GM12891 (cell line): ENCODE results near the gene ESYT2.
"Not testable (repeated sequence)": the region's sequence is repeated elsewhere in the genome, so short reads cannot be mapped to it uniquely, and the experiment has no call there.

ENCODE experiments used
- DNase-seq: peaks from one replicate; pipeline ENCODE4 v3.0.0; 2011; ENCODE audit warnings: low spot score; ENCODE audit not compliant: insufficient read length
- FAIRE-seq: peaks from 2 replicates; lab custom pipeline; 2011; peaks lifted over from hg19 to GRCh38; lab: Jason Lieb, UNC
- PAX5 ChIP-seq: IDR thresholded peaks from 2 replicates; pipeline ENCODE4 v1.6.1; 2011; ENCODE audit warnings: low read length, moderate library complexity, mild to moderate bottlenecking; ENCODE audit not compliant: insufficient read depth, severe bottlenecking
- POLR2A ChIP-seq: IDR thresholded peaks from 2 replicates; pipeline ENCODE4 v1.6.1; 2011; ENCODE audit warnings: low read depth, low read length, control low read depth
- POLR2AphosphoS5 ChIP-seq: IDR thresholded peaks from 2 replicates; pipeline ENCODE4 v1.6.1; 2011; ENCODE audit warnings: low read depth, low read length, control low read depth
- POU2F2 ChIP-seq: IDR thresholded peaks from 2 replicates; pipeline ENCODE4 v1.6.1; 2011; ENCODE audit warnings: low read depth, mild to moderate bottlenecking, control low read depth, low read length, moderate library complexity
- SPI1 ChIP-seq: IDR thresholded peaks from 2 replicates; pipeline ENCODE4 v1.6.1; 2011; ENCODE audit warnings: low read depth, low read length, control low read depth
- TAF1 ChIP-seq: IDR thresholded peaks from 2 replicates; pipeline ENCODE4 v1.6.1; 2011; ENCODE audit warnings: low read depth, low read length, control low read depth

Gene ESYT2

DNA sequence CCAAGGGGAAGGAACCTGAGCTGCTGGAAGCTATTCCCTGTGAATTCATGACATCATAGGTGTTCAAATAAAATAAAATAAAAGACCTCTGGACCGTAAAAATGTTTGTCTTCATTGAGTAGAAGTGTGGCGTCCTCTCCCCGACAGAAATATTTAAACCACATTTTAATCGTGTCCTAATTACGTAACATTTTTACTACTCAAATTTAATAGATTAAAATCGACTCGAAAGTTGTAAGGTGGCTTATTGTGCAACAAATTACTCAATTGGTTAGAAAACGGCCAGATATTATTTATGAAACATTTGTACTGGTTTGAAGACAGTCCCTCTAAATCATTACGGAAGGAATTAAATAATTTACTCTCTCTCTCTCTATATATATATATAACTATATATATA, 109.2 kb downstream of the ESYT2 start:
- no peak for FAIRE-seq
- TF ChIP-seq POLR2A (no peak), SPI1 (no peak), PAX5 (no peak), TAF1 (no peak), POU2F2 (no peak), POLR2AphosphoS5 (no peak)
- no peak for DNase-seq

DNA sequence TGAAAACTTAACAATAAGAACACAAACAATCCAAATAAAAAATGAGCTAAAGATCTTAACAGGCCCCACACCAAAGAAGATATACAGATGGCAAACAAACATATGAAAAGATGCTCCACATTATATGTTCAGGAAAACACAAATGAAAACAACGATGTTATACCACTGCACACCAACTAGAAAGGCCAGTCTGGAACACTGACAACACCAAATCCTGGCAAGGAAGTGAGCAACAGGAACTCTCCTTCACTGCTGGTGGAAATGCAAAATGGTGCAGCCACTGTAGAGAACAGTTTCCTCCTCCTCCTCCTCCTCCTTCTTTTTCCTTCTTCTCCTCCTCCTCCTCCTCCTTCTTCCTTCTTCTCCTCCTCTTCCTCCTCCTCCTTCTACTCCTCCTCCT, 112.5 kb downstream of the ESYT2 start:
- DNase-seq: no peak
- FAIRE-seq: no peak

DNA sequence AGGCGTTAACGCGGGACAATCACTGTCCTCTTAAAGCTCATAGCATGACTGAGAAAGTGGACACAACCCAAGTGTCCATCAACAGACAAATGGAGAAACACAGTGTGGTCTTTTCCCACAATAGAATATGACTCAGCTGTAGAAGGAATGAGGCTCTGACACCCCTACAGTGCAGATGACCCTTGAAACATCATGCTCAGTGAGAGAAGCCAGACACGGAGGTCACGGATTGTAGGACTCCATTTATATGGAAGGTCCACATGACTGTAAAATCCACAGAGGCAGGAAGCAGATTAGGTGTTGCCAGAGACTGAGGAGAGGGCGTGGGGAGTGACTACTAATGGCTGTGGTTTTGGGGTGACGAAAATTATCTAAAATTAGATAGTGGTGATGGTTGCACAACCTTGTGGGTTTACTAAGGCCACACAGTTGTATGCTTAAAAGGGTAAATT, 118.6 kb downstream of the ESYT2 start:
- DNase-seq: no peak
- FAIRE-seq: no peak
- TF ChIP-seq SPI1 (no peak), TAF1 (no peak), PAX5 (no peak), POU2F2 (no peak), POLR2A (no peak), POLR2AphosphoS5 (no peak)

More for the DNA sequence above, 112.5 kb downstream of the ESYT2 start:
- no peak for TF ChIP-seq POLR2A

DNA sequence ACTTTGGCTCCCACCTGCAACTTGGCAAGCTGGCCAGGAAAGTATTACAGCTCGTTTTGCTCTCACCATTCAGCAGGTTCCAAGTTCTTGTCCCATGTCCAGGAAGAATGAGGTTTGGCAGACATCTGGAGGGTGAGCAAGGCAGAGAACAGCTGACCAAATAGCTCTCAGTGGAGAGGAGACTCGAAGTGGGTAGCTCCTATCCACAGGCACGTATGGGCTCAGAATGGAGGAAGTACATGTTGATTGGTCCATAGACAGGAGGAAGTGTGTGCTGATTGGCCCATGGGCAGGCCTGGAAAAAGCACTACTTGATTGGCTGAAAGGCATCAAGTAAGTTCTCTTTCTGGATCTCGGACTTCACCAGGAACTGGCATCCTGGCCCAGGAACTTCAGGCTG, 121.7 kb downstream of the ESYT2 start:
- DNase-seq (no peak), FAIRE-seq (no peak)
- TF ChIP-seq POLR2AphosphoS5: no peak
- no peak for TF ChIP-seq SPI1
- TF ChIP-seq TAF1: no peak
- no peak for TF ChIP-seq PAX5
- TF ChIP-seq POLR2A: no peak
- no peak for TF ChIP-seq POU2F2

DNA sequence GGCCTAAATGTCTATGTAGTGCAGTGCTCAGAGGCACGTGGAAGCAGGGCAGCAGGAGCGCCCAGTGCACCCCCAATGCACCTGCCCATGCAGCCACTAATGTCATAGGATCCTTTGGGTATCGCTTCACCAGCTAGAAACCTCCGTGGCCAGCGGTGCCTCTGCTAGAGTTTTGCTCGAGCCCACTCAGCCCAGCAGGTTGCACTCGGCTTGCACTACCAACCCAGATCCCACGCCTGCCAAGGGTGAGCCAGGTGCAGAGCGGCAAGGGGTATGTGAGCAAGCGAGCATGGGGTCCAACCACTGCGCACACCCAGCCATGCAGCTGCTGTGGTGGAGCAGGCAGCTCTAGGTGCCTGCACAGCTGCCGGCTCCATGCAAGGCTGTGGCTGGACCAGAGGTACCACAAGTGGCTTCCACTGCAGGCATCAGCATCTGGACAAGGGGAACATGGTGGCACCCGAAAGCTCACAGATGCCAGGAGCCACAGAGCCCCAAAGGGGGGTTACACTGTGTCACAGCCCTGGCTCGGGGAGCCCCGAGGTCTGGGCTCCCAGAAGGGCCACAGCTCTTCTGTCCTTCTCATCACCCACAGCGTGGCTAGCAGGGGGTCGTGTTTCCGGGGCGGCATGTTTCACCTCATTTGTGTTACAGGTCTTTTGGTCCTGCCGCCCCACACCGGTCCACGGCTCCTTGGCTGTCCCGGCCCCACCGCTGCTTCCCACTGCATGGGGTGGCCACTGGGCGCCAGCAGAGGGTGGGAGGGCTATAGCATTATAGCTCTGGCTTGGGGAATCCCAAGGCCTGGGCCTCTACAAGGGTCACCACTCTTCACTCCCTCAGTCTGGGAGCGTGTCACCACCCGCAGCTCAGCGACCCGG, 122.4 kb downstream of the ESYT2 start:
- DNase-seq (no peak), FAIRE-seq (no peak)
- TF ChIP-seq SPI1 (no peak), TAF1 (no peak), POLR2AphosphoS5 (no peak), POLR2A (no peak)

DNA sequence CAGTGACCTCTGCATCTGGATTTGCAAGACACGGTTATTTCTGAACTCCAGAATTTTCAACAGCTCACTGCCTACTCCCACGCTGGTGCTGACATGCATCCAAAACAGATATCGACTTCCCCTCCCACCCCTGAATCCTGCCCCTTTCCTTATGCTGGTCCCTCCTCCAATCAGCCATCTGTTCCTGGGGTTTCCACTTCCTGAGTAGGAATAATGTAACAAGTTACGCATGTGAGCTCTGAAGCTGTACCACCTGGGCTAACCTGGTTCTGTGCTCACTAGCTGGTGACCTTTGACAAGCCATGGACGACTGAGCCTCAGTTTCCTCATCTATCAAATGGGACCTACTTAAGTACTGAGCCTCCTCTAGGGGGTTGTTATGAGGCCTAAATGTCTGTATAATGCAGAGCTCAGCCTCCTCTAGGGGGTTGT, 123.0 kb downstream of the ESYT2 start:
- peak; percentile 5 for FAIRE-seq
- no peak for TF ChIP-seq POLR2AphosphoS5
- TF ChIP-seq POLR2A: no peak
- TF ChIP-seq TAF1: no peak
- no peak for TF ChIP-seq SPI1
- no peak for TF ChIP-seq POU2F2
- no peak for TF ChIP-seq PAX5
- no peak for DNase-seq

DNA sequence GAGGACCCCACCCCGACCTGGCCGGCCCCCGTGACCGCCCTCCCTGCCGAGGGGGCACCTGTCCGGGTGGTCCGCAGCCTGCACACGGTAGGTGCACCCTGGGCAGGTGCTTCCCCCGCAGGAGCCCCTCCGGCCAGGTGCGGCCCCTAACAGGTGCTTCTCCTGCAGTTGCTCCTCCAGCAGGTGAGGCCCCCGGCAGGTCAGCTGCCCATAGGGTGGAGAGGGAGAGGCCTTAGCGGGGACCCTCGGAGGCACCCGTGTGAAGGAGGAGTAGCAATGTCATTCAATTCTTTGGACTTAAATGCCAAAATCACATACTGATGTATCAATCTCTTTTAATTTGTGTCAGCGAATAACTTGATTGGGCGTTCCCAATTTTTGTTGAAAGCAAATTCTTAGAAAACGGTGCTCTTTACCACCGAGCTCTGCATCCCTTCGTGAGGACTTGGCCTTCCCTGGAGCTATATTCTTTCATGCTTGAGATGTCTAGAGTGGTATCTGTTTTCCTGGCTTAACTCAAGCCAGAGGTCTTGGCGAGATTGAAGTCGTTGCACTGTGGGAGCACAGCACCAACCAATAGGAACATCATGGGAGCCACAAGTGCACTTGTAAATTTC, 124.0 kb downstream of the ESYT2 start:
- TF ChIP-seq POLR2AphosphoS5 (no peak), SPI1 (no peak), POU2F2 (no peak), POLR2A (no peak), PAX5 (no peak), TAF1 (no peak)
- no peak for FAIRE-seq
- no peak for DNase-seq

DNA sequence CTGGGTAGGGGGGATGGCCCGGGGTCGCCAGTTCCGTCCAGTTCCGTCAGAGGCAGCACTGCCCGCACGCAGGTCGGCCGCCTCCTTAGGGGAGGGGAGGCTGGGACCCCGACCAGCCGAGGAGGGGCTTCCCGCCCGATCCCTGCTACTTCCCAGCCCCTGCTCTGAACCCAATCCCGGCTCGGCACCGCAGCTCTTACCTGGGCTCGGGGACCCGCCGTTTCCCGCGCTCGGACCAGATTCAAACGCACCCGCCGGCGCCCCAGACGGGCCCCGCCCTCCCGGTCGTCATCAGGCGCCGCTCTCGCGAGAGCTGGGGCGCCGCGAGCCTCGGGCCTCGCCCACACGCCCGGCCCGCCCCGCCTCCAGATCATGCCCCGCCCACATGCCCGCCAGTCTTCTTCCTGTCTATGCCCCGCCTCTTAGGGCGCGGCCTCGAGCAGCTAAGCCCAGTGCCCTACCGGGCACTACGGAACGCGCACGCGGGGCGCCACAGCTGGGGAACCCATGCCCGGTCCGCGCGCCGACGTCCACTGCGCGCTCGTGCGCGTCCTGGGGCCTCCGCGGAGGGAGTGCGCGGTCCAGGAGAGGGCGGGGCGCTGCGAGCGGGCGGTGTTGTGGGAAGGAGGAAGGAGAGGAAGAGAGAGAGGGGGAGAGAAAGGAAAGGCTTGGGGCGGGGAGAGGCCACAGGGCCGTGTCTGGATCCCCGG, 124.6 kb downstream of the ESYT2 start, which contains the start of gene NCAPG2:
Gene NCAPG2 (minus strand): TSS at position 281 of the 710 bp plus-strand sequence. CDS start 2,905 bp downstream, outside the sequence.
- peak; percentile 97 for DNase-seq
- peak; percentile 99 for FAIRE-seq
- TF ChIP-seq POU2F2: peak; percentile 51; the same call in 1 of the 2 replicates
- TF ChIP-seq POLR2AphosphoS5: peak; percentile 78; the same call in 1 of the 2 replicates
- no peak for TF ChIP-seq TAF1
- peak; percentile 78; the same call in 1 of the 2 replicates for TF ChIP-seq POLR2A
- peak; percentile 77 for TF ChIP-seq PAX5
- TF ChIP-seq SPI1: no peak

DNA sequence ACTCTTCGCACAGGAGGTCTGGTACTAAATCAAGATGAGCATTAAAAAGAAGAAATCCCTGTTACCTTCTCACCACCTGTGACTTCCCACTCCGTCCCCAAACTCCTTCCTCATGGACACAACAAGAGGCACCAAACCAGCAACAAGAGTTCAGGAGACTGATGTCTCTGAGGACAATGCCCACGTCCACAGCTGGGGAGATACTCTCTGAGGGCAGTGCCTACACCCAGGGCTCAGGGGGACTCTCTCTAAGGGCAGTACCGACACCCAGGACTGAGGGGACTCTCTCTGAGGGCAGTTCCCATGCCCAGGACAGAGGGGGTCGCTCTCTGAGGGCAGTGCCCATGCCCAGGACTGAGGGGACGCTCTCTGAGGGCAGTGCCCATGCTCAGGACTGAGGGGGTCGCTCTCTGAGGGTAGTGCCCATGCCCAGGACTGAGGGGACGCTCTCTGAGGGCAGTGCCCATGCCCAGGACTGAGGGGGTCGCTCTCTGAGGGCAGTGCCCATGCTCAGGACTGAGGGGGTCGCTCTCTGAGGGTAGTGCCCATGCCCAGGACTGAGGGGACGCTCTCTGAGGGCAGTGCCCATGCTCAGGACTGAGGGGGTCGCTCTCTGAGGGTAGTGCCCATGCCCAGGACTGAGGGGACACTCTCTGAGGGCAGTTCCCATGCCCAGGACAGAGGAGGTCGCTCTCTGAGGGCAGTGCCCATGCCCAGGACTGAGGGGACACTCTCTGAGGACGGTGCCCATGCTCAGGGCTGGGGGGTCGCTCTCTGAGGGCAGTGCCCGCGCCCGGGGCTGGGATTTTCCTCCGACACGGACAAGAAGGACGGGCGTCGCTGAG, 125.4 kb downstream of the ESYT2 start:
- not testable (repeated sequence) for DNase-seq, FAIRE-seq

DNA sequence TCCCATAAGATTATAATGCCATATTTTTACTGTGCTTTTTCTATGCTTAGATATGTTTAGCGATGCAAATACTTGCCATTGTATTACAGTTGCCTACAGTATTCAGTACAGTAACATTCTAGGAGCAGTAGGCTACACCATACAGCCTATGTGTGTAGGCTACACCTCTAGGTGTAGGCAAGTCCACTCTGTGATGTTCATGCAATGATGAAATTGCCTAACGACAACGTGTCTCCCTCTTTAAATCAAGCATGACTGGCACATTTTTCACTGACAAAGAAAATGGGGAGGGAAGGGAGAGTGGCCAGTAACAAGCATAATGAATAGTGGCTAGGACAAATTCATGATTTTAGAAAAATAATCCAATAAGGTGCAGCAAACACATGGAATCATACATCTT, 126.4 kb downstream of the ESYT2 start:
- TF ChIP-seq POLR2A (no peak), TAF1 (no peak), SPI1 (no peak), POU2F2 (no peak), PAX5 (no peak), POLR2AphosphoS5 (no peak)
- FAIRE-seq: peak; percentile 84
- DNase-seq: no peak
